Heart left ventricle (tissue), 16 donors: ENCODE measurements around the gene KIF12. TPM values are rescaled to one million over a fixed set of nuclear protein-coding genes. Genes with fewer than 3 reads are reported as not detected.

Source experiments
- ATAC-seq, 4 donors: fragments of 200-7000 bp; cut with Tn5 transposase; one replicate each; pipeline ENCODE4 v1.9.1; 2020 to 2022; ENCODE audit warnings: moderate library complexity in 4 of 4, mild to moderate bottlenecking in 3 of 4, moderate number of reproducible peaks in 1 of 4
- DNase-seq, 5 donors: peaks; one replicate each; pipeline ENCODE4 v3.0.0-alpha.2; 2020
- H3K27ac ChIP-seq, 12 donors: fragments of 200-600 bp; sonication (generic) in 4 of 12; one replicate each; pipeline versions ENCODE4 v1.5.0 to v1.8.0; 2016 to 2022; ENCODE audit warnings: mild to moderate bottlenecking in 2 of 12
- H3K27me3 ChIP-seq, 9 donors: fragments of 200-600 bp; sonication (generic) in 2 of 9; one replicate each; pipeline versions ENCODE4 v1.5.1 to v1.8.0; 2016 to 2022; ENCODE audit warnings: mild to moderate bottlenecking in 3 of 9
- H3K36me3 ChIP-seq, 9 donors: fragments of 200-600 bp; sonication (generic) in 2 of 9; one replicate each; pipeline versions ENCODE4 v1.5.0 to v1.8.0; 2018 to 2022; ENCODE audit warnings: mild to moderate bottlenecking in 2 of 9
- H3K4me1 ChIP-seq, 12 donors: fragments of 200-600 bp; sonication (generic) in 4 of 12; one replicate each; pipeline versions ENCODE4 v1.5.0 to v1.8.0; 2016 to 2022; ENCODE audit warnings: mild to moderate bottlenecking in 3 of 12
- H3K4me3 ChIP-seq, 12 donors: fragments of 200-600 bp; sonication (generic) in 4 of 12; one replicate each; pipeline versions ENCODE4 v1.5.0 to v1.8.0; 2017 to 2022; ENCODE audit warnings: mild to moderate bottlenecking in 9 of 12, moderate library complexity in 4 of 12
- H3K9me3 ChIP-seq, 12 donors: fragments of 200-600 bp; sonication (generic) in 4 of 12; one replicate each; pipeline versions ENCODE4 v1.5.0 to v1.8.0; 2016 to 2022; ENCODE audit warnings: mild to moderate bottlenecking in 1 of 12
- POLR2A ChIP-seq, 2 donors: fragments of 450-650 bp; IDR thresholded peaks; one replicate each; pipeline ENCODE4 v1.6.1; 2017; ENCODE audit warnings: antibody characterized with exemption in 2 of 2, mild to moderate bottlenecking in 2 of 2, moderate library complexity in 2 of 2
- WGBS, 4 donors: extraction: QIAGEN DNeasy Blood & Tissue Kit in 2 of 4; methylation state at CpG; one replicate each; pipeline versions ENCODE4 v1.1.5 to v1.1.7; 2013 to 2018; 5-methylcytosine and 5-hydroxymethylcytosine counted together
- intact Hi-C, 10 donors: fragments of 100-400 bp; cut with DNase I; formaldehyde crosslinking; loops; one replicate each; pipeline versions ENCODE4 v1.11.1 to v1.14.2; 2022
- polyA plus RNA-seq, 2 donors: library from polyadenylated mRNA; stranded (reverse); fragments of 200-250 nt; gene quantifications; one replicate each; pipeline ENCODE4 v1.2.3, GENCODE V29; 2013
- total RNA-seq, 9 donors: library from RNA; depleted of rRNA in 2 of 9; stranded (reverse); fragments of >200 nt in 2 of 9; fragmentation: NEBNext Ultra II Directional in 3 of 9; extraction: Animal tissue kit (Norgen Biotek cat#: 25700) in 3 of 9; gene quantifications; one replicate each; pipeline versions ENCODE4 v1.1.0 to v1.2.4, GENCODE V29; 2016 to 2023
- TF ChIP-seq, protein P1 (sequence below), 12 donors: fragments of 200-600 bp; sonication (generic) in 4 of 12; IDR thresholded peaks; one replicate each; pipeline versions ENCODE4 v1.5.0 to v1.8.0; 2018 to 2022; ENCODE audit warnings: antibody characterized with exemption in 12 of 12, mild to moderate bottlenecking in 5 of 12
- donor health status: ischemic (EF 13 %, LVEDD 7.1; RV severe dilation, severe dysfunction).
- donor health status: healthy with polysubstance abuse.
- donor health status: DM: no; HTN: yes; CAD: no.
- donor health status: DM: no; HTN: no; CAD: no.
- donor health status: ischemic (EF 25% LVEDD 6.9; RV normal size, moderate dysfunction).
- donor health status: ischemic (EF 25% LVEDD 5.7; RV mildly dilated, moderate dysfunction).
- donor health status: healthy.
- donor health status: DM: yes; HTN: yes; CAD: no.
- donor health status: ischemic (EF 35%, LVEDD 5.7; RV mildly dilated, moderate dysfunction).
- donor health status: nonischemic (EF 11% LVEDD 7.7; RV severe dilation, severe dysfunction).
- donor health status: DM: yes; HTN: yes; CAD: no.
- donor health status: PGD.
- donor health status: ischemic (EF 29% LVEDD 5.4; RV normal size, mild dysfunction).
- donor health status: nonischemic (EF 23%, LVEDD 6.1; RV moderate dilation, normal function).

KIF12 gene
- total and polyA plus RNA-seq, 11 donors = 0.08 to 0.21 TPM; not detected in 9

DNA sequence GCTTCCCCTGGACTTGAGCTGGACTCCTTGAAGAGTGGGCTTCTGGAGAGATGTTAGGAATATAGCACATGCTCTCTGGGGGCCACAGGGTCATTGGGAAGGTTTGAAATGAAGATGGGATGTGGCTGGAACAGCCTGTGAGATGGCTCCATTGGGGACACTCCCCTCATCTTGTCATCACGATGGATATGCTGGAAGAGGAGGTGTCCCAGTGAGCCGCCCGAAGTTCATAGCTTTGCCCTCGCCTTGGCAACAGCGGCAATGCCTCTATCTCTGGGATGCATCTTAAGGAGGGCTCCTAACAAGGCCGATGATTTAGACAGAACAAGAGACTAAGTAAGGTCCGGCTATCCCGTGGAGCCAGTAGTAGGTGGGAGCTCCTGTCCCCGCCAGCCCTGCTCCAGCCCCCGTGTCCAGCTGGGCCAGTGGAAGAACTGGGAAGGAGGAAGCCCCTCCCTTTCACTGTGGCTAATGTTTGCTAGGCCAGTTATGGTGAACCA is 44.9 kb downstream of the KIF12 start:
- DNase-seq (no peak), ATAC-seq (no peak)
- WGBS, 4 donors = 79 to 87% (median 85%) methylated on average over 10 of the region's 10 CpGs
- Histone ChIP-seq H3K9me3 (no peaks in the 10 kb centered on the region), H3K27ac (no peak overlapping the region), H3K36me3 (peaks cover 0 to 20% (median 10%) of the 10 kb centered on the region in 9 donors), H3K4me1 (peaks cover 0 to 5% (median under 1%) of the 10 kb centered on the region in 12 donors), H3K4me3 (no peak overlapping the region), H3K27me3 (no peaks in the 10 kb centered on the region)
- TF ChIP-seq, protein P1, sequence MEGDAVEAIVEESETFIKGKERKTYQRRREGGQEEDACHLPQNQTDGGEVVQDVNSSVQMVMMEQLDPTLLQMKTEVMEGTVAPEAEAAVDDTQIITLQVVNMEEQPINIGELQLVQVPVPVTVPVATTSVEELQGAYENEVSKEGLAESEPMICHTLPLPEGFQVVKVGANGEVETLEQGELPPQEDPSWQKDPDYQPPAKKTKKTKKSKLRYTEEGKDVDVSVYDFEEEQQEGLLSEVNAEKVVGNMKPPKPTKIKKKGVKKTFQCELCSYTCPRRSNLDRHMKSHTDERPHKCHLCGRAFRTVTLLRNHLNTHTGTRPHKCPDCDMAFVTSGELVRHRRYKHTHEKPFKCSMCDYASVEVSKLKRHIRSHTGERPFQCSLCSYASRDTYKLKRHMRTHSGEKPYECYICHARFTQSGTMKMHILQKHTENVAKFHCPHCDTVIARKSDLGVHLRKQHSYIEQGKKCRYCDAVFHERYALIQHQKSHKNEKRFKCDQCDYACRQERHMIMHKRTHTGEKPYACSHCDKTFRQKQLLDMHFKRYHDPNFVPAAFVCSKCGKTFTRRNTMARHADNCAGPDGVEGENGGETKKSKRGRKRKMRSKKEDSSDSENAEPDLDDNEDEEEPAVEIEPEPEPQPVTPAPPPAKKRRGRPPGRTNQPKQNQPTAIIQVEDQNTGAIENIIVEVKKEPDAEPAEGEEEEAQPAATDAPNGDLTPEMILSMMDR (IDR thresholded peaks at IDR 0.05) = no peak
- no peak for TF ChIP-seq POLR2A (IDR thresholded peaks at IDR 0.05)
- intact Hi-C loops = no loop called here

DNA sequence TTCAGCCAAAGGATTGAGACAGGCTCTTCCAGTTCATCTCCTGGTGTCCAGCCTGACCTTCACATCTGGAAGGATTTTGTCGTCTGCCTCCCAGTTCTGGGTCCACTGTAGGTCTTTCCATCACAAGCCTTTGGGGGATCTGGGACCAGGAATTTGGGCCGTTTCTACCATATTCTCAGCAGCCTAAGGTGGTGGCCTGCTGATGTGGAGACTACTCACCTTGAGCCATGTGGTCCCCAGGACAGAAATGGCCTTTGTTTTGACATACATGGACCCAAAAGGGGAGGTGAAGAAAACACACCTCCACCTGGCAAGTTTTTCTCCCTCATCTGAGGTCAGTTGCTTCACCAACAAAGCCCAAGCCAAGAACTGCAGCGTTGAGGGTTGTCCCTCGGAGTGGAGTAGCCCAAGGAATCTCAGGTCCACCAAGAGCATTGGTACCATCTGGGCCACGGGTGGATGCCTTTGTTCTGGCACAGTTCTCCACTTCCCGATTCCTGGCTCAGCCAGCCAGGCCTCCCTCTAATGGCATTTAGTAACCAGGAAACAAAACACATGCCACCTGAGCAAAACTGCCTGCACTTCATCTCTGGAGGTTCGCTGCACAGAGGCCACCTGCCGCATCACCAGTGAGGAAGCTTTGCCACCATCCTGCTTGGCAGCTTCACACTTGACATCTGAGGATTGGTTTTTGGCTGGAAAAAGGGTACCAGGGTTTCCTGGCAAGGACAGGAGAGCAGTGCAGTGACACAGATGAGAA is 45.7 kb downstream of the KIF12 start:
- 92 to 96% (median 94%) methylated on average over 7 to 8 of the region's 8 CpGs for WGBS, 4 donors
- Histone ChIP-seq H3K4me3 (no peak overlapping the region), H3K36me3 (peaks cover 0 to 29% (median 18%) of the 10 kb centered on the region in 9 donors), H3K9me3 (no peaks in the 10 kb centered on the region), H3K27ac (no peak overlapping the region), H3K27me3 (no peaks in the 10 kb centered on the region), H3K4me1 (no peaks in the 10 kb centered on the region)
- intact Hi-C loops = no loop called here
- no peak for TF ChIP-seq POLR2A (IDR thresholded peaks at IDR 0.05)
- TF ChIP-seq, protein P1 (IDR thresholded peaks at IDR 0.05) = no peak
- no peak for ATAC-seq
- DNase-seq = no peak

DNA sequence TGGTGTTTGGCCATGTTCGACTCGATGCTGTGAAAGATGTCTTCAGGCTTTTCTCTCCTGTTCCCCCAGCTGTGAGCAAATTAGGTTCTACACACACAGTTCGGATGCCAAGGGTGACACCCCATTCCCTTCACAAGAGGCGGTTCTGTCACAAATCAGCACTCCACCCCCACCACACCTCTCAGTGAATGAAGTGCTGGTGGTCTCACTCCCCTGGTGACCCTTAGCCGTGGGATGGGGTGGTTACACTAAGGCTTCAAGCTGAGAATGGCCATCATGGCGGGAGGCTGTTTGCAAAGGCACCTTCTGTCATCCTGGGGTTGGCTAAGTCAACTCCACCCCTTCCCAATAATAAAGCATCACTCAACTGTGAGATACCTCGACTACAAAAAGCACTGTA is 47.4 kb downstream of the KIF12 start:
- H3K4me1 ChIP-seq = no peaks in the 10 kb centered on the region
- no peaks in the 10 kb centered on the region for H3K9me3 ChIP-seq
- no peak overlapping the region for H3K27ac ChIP-seq
- no peak overlapping the region for H3K4me3 ChIP-seq
- DNase-seq (no peak), ATAC-seq (no peak)
- WGBS, 4 donors = 87 to 90% (median 90%) methylated on average over 6 to 7 of the region's 7 CpGs
- H3K36me3 ChIP-seq = peaks cover 0 to 38% (median 20%) of the 10 kb centered on the region in 9 donors
- TF ChIP-seq, protein P1 (IDR thresholded peaks at IDR 0.05) = no peak
- no peak for TF ChIP-seq POLR2A (IDR thresholded peaks at IDR 0.05)
- no peaks in the 10 kb centered on the region for H3K27me3 ChIP-seq
- intact Hi-C loops = no loop called here

DNA sequence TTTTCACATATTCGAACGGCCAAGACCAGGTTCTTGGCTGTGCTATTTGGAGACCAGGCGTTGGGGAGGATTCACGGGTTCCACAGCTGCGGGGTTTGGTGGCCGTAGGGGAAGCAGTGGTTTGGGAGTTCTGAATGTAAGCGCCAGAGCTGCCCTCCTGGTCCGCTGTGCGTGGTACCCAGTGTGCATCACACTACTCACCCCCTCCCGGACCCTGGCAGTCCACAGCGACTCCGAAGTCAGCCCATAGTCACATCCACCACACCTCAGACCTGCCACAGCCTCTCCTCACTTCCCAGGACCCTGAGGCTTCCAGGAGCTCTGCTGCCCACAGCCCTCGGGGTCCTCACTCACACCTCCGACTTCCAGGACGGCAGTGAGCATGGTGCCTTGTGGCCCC is 47.8 kb downstream of the KIF12 start:
- intact Hi-C loops = no loop called here
- DNase-seq = no peak
- WGBS, 4 donors = 95 to 98% (median 96%) methylated on average over 10 to 15 of the region's 15 CpGs

More for the DNA sequence above, 47.8 kb downstream of the KIF12 start:
- peak in 1 of 4 donors; percentile 25 for ATAC-seq
- H3K27me3 ChIP-seq = no peaks in the 10 kb centered on the region
- no peak overlapping the region for H3K27ac ChIP-seq
- TF ChIP-seq POLR2A (IDR thresholded peaks at IDR 0.05) = no peak
- TF ChIP-seq, protein P1 (IDR thresholded peaks at IDR 0.05) = no peak
- H3K36me3 ChIP-seq = peaks cover 0 to 38% (median 20%) of the 10 kb centered on the region in 9 donors
- H3K4me3 ChIP-seq = no peak overlapping the region
- no peaks in the 10 kb centered on the region for H3K9me3 ChIP-seq
- H3K4me1 ChIP-seq = no peaks in the 10 kb centered on the region
